HCT116 (cell line): ENCODE measurements around the gene HIPK2. TPM values are rescaled to one million over a fixed set of nuclear protein-coding genes. Genes with fewer than 3 reads are reported as not detected.

Experiments used
- ATAC-seq: fragments of 200-7000 bp; cut with Tn5 transposase; 2 replicates; pipeline ENCODE4 v1.9.1; 2020; ENCODE audit warnings: mild to moderate bottlenecking, moderate library complexity
- BruUV-seq: library from RNA; stranded (reverse); fragments of 400-500 nt; replicated peaks from 2 replicates; lab custom pipeline; 2021; lab: Mats Ljungman, UMichigan
- CTCF ChIA-PET: fragments of 300-600 bp; sonication (Branson Sonifier 250); formaldehyde crosslinking; loops from one replicate; lab custom pipeline; 2021; ENCODE audit warnings: antibody characterized with exemption; lab: Charles Lee
- POLR2A ChIA-PET: fragments of 300-600, 350-600 bp; sonication (Branson Sonifier 250); formaldehyde crosslinking; loops from one replicate; lab custom pipeline; 2021; ENCODE audit warnings: antibody characterized with exemption; lab: Charles Lee
- RAD21 ChIA-PET, 2 experiments: fragments of 300-600 bp; sonication (Branson Sonifier 250); formaldehyde crosslinking; loops; one replicate each; lab custom pipeline; 2023; ENCODE audit warnings: low total read pairs in 2 of 2; ENCODE audit not compliant: uncharacterized antibody in 2 of 2, unreplicated experiment in 2 of 2, low non-redundant PET in 1 of 2; lab: Charles Lee
- DNase-seq: peaks from one replicate; pipeline ENCODE4 v3.0.0-alpha.2; 2010; ENCODE audit warnings: low read depth, low spot score
- H2AFZ ChIP-seq: fragments of 200-600 bp; shearing (Covaris generic), sonication (generic); 2 replicates; pipeline ENCODE4 v1.6.1; 2017; ENCODE audit warnings: low read depth, mixed run types, mixed read lengths, antibody characterized with exemption, low read length; ENCODE audit not compliant: poor library complexity, severe bottlenecking
- H3K27ac ChIP-seq: 2 replicates; pipeline ENCODE4 v1.5.1; 2012; ENCODE audit warnings: low read depth, low read length
- H3K27me3 ChIP-seq: fragments of 200-600 bp; sonication (generic); 2 replicates; pipeline ENCODE4 v1.6.1; 2016; ENCODE audit warnings: mixed run types, low read length, mixed read lengths; ENCODE audit not compliant: insufficient read depth
- H3K36me3 ChIP-seq, 2 experiments: fragments of 200-500 bp in 1 of 2; fragments of 200-600 bp in 1 of 2; sonication (Bioruptor generic) in 1 of 2; sonication (generic) in 1 of 2; 2 replicates each; pipeline versions ENCODE4 v1.5.1 to v1.6.1; 2014 to 2016; ENCODE audit warnings: low read length in 2 of 2, inconsistent platforms in 1 of 2, mixed read lengths in 1 of 2, mixed run types in 1 of 2; ENCODE audit not compliant: insufficient read depth in 2 of 2, control insufficient read depth in 1 of 2
- H3K4me1 ChIP-seq, 2 experiments: fragments of 200-600 bp in 1 of 2; sonication (generic) in 1 of 2; 2 replicates each; pipeline versions ENCODE4 v1.5.1 to v1.6.1; 2012 to 2017; ENCODE audit warnings: low read length in 2 of 2, inconsistent platforms in 1 of 2, mild to moderate bottlenecking in 1 of 2, mixed read lengths in 1 of 2, mixed run types in 1 of 2, moderate library complexity in 1 of 2; ENCODE audit not compliant: insufficient read depth in 2 of 2, control insufficient read depth in 1 of 2
- H3K4me2 ChIP-seq: fragments of 200-600 bp; sonication (generic); 2 replicates; pipeline ENCODE4 v1.6.1; 2017; ENCODE audit warnings: mixed run types, low read length, mixed read lengths
- H3K4me3 ChIP-seq, 2 experiments: fragments of 200-600 bp in 1 of 2; sonication (generic) in 1 of 2; replicated peaks in 1 of 2; 2 replicates each; pipeline ENCODE4 v1.5.1; 2011 to 2016; ENCODE audit warnings: low read length in 2 of 2, control low read depth in 1 of 2, low read depth in 1 of 2, mild to moderate bottlenecking in 1 of 2, mixed read lengths in 1 of 2, mixed run types in 1 of 2
- H3K79me2 ChIP-seq: fragments of 200-600 bp; sonication (generic); 2 replicates; pipeline ENCODE4 v1.6.1; 2017; ENCODE audit warnings: mild to moderate bottlenecking, mixed run types, low read length, moderate library complexity, mixed read lengths; ENCODE audit not compliant: insufficient read depth
- H3K9ac ChIP-seq: fragments of 200-600 bp; sonication (generic); 2 replicates; pipeline ENCODE4 v1.6.1; 2016; ENCODE audit warnings: low read length, mixed read lengths
- H3K9me2 ChIP-seq: fragments of 200-600 bp; sonication (generic), shearing (Covaris generic); 2 replicates; pipeline ENCODE4 v1.6.1; 2017; ENCODE audit warnings: mixed run types, mild to moderate bottlenecking, moderate library complexity; ENCODE audit not compliant: insufficient read depth
- H3K9me3 ChIP-seq, 2 experiments: fragments of 200-500 bp in 1 of 2; fragments of 200-600 bp in 1 of 2; sonication (Bioruptor generic) in 1 of 2; sonication (generic) in 1 of 2; 2 replicates each; pipeline ENCODE4 v1.6.1; 2014 to 2017; ENCODE audit warnings: low read length in 2 of 2, mixed read lengths in 2 of 2, inconsistent platforms in 1 of 2, low read depth in 1 of 2, mild to moderate bottlenecking in 1 of 2, mixed run types in 1 of 2, moderate library complexity in 1 of 2; ENCODE audit not compliant: control insufficient read depth in 1 of 2, insufficient read depth in 1 of 2
- H4K20me1 ChIP-seq: fragments of 200-600 bp; sonication (generic), shearing (Covaris generic); 2 replicates; pipeline ENCODE4 v1.6.1; 2017; ENCODE audit warnings: mixed run types, mild to moderate bottlenecking, moderate library complexity; ENCODE audit not compliant: insufficient read depth
- CBX3 ChIP-seq: IDR thresholded peaks from 2 replicates; pipeline ENCODE4 v1.6.1; 2012; ENCODE audit warnings: low read depth
- CEBPB ChIP-seq: IDR thresholded peaks from 2 replicates; pipeline ENCODE4 v1.6.1; 2012; ENCODE audit warnings: low read depth
- EGR1 ChIP-seq: IDR thresholded peaks from 2 replicates; pipeline ENCODE4 v1.6.1; 2012; ENCODE audit warnings: low read depth
- ELF1 ChIP-seq: IDR thresholded peaks from 2 replicates; pipeline ENCODE4 v1.6.1; 2012; ENCODE audit warnings: low read depth, borderline replicate concordance
- EZH2 ChIP-seq: fragments of 200-600 bp; sonication (generic); IDR thresholded peaks from 2 replicates; pipeline ENCODE4 v1.6.1; 2017; ENCODE audit warnings: antibody characterized with exemption, mixed run types
- EZH2phosphoT487 ChIP-seq: fragments of 200-600 bp; IDR thresholded peaks from 2 replicates; pipeline ENCODE4 v1.6.1; 2018; ENCODE audit warnings: antibody characterized with exemption, borderline replicate concordance
- RAD21 ChIP-seq: IDR thresholded peaks from 2 replicates; pipeline ENCODE4 v1.6.1; 2012; ENCODE audit warnings: low read depth, mild to moderate bottlenecking
- SRF ChIP-seq: IDR thresholded peaks from 2 replicates; pipeline ENCODE4 v1.6.1; 2012; ENCODE audit warnings: low read depth
- TCF7L2 ChIP-seq: IDR thresholded peaks from 2 replicates; pipeline ENCODE4 v1.7.0; 2011; ENCODE audit warnings: borderline replicate concordance, inconsistent platforms; ENCODE audit not compliant: insufficient read depth, insufficient read length; ENCODE audit errors: extremely low read depth
- YY1 ChIP-seq: IDR thresholded peaks from 2 replicates; pipeline ENCODE4 v1.6.1; 2011; ENCODE audit warnings: low read length, low read depth, moderate library complexity, mild to moderate bottlenecking; ENCODE audit not compliant: insufficient replicate concordance; ENCODE audit errors: extremely low read depth
- ZFX ChIP-seq: fragments of 450-650 bp; IDR thresholded peaks from 2 replicates; pipeline ENCODE4 v1.6.1; 2017
- intact Hi-C: fragments of 100-400 bp; cut with micrococcal nuclease; formaldehyde crosslinking; loops from 2 replicates; pipeline ENCODE4 v1.10.0; 2022
- total RNA-seq: library from RNA; stranded (reverse); gene quantifications from one replicate; pipeline ENCODE4 v1.2.1, GENCODE V29; 2021; ENCODE audit not compliant: unreplicated experiment
- TF ChIP-seq, protein P1 (sequence below): IDR thresholded peaks from 2 replicates; pipeline ENCODE4 v1.6.1; 2011; ENCODE audit warnings: mild to moderate bottlenecking, low read length, moderate library complexity; ENCODE audit not compliant: insufficient replicate concordance; ENCODE audit errors: extremely low read depth
- TF ChIP-seq, protein P2 (sequence below): IDR thresholded peaks from 2 replicates; pipeline ENCODE4 v1.6.1; 2012; ENCODE audit warnings: low read depth
- TF ChIP-seq, protein P3 (sequence below): IDR thresholded peaks from 2 replicates; pipeline ENCODE4 v1.6.1; 2012
- TF ChIP-seq, protein P4 (sequence below): IDR thresholded peaks from 2 replicates; pipeline ENCODE4 v1.6.1; 2012

HIPK2 gene
- total RNA-seq, 1 experiment from 2014 or later, result 49.5 TPM

DNA sequence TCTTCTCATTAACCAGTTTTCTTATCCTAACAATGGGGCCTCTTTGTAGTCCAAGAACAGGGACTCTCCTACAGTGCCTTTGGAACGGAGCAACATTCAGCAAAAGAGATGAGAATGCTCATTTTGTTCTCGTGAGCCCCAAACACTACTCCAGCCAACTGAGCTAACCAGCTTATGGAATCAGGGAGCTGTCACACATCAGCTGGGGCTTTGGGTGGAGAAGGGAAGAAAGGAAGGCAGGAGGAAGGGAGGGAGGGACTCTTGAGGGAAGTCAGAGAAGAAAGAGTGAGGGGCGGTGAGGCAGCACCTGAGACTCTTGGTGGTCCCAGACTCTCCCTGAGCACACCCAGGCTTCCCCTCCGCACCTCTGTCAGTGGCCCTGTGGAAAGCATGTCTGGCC, 131.2 kb downstream of the HIPK2 start:
- Histone ChIP-seq H3K4me3 (no peak overlapping the region), H4K20me1 (no peaks in the 10 kb centered on the region; the same call in 1 of the 2 replicates), H3K4me2 (no peak overlapping the region), H3K36me3 (0 out of 4 replicates have a peak, but pooled peaks cover 0 to 2% of the 10 kb centered on the region in 2 experiments), H3K9me2 (no peaks in the 10 kb centered on the region), H3K27ac (no peak overlapping the region), H3K27me3 (no peaks in the 10 kb centered on the region), H2AFZ (no peak overlapping the region), H3K4me1 (peaks cover 0 to 27% of the 10 kb centered on the region in 2 experiments; a peak in 2 of 4 replicates), H3K9me3 (no peaks in the 10 kb centered on the region), H3K9ac (no peak overlapping the region), H3K79me2 (peaks cover 5% of the 10 kb centered on the region; the same call in 1 of the 2 replicates)
- BruUV-seq, result no TSS peak
- ChIA-PET CTCF (interaction anchor here (1.0 to 5.2 kb wide), 20 partner anchors 8 to 357 kb away, joined by 3 to 55 read pairs (median 6); partner anchors contain the start of gene KLRG2), POLR2A (no interaction called here), RAD21 (interaction anchor here in 1 of 2 experiments (0.7 to 1.3 kb wide), 3 partner anchors 8 to 356 kb away, joined by 3 to 4 read pairs (median 3); no protein-coding TSS in a partner anchor)
- TF ChIP-seq, protein P1, sequence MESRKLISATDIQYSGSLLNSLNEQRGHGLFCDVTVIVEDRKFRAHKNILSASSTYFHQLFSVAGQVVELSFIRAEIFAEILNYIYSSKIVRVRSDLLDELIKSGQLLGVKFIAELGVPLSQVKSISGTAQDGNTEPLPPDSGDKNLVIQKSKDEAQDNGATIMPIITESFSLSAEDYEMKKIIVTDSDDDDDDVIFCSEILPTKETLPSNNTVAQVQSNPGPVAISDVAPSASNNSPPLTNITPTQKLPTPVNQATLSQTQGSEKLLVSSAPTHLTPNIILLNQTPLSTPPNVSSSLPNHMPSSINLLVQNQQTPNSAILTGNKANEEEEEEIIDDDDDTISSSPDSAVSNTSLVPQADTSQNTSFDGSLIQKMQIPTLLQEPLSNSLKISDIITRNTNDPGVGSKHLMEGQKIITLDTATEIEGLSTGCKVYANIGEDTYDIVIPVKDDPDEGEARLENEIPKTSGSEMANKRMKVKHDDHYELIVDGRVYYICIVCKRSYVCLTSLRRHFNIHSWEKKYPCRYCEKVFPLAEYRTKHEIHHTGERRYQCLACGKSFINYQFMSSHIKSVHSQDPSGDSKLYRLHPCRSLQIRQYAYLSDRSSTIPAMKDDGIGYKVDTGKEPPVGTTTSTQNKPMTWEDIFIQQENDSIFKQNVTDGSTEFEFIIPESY, result no peak
- TF ChIP-seq TCF7L2, result no peak
- TF ChIP-seq, protein P2, sequence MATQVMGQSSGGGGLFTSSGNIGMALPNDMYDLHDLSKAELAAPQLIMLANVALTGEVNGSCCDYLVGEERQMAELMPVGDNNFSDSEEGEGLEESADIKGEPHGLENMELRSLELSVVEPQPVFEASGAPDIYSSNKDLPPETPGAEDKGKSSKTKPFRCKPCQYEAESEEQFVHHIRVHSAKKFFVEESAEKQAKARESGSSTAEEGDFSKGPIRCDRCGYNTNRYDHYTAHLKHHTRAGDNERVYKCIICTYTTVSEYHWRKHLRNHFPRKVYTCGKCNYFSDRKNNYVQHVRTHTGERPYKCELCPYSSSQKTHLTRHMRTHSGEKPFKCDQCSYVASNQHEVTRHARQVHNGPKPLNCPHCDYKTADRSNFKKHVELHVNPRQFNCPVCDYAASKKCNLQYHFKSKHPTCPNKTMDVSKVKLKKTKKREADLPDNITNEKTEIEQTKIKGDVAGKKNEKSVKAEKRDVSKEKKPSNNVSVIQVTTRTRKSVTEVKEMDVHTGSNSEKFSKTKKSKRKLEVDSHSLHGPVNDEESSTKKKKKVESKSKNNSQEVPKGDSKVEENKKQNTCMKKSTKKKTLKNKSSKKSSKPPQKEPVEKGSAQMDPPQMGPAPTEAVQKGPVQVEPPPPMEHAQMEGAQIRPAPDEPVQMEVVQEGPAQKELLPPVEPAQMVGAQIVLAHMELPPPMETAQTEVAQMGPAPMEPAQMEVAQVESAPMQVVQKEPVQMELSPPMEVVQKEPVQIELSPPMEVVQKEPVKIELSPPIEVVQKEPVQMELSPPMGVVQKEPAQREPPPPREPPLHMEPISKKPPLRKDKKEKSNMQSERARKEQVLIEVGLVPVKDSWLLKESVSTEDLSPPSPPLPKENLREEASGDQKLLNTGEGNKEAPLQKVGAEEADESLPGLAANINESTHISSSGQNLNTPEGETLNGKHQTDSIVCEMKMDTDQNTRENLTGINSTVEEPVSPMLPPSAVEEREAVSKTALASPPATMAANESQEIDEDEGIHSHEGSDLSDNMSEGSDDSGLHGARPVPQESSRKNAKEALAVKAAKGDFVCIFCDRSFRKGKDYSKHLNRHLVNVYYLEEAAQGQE, result no peak
- TF ChIP-seq ZFX, result no peak
- no peak for TF ChIP-seq CEBPB
- TF ChIP-seq CBX3, result no peak
- TF ChIP-seq, protein P3, sequence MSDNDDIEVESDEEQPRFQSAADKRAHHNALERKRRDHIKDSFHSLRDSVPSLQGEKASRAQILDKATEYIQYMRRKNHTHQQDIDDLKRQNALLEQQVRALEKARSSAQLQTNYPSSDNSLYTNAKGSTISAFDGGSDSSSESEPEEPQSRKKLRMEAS, result no peak
- TF ChIP-seq ELF1, result no peak
- TF ChIP-seq SRF, result no peak
- no peak for TF ChIP-seq EZH2phosphoT487
- no peak for TF ChIP-seq EGR1
- TF ChIP-seq, protein P4, sequence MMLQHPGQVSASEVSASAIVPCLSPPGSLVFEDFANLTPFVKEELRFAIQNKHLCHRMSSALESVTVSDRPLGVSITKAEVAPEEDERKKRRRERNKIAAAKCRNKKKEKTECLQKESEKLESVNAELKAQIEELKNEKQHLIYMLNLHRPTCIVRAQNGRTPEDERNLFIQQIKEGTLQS, result no peak
- no peak for TF ChIP-seq YY1
- TF ChIP-seq EZH2, result no peak
- no peak for TF ChIP-seq RAD21
- DNase-seq (no peak), ATAC-seq (no peak)
- intact Hi-C loops, result loop anchor here (1.0 to 2.0 kb wide), 3 partner anchors 130 to 356 kb away; no protein-coding TSS in a partner anchor
